Activated B cell treated with CpG ODN at 0.5 μM for 24 hours (primary cell): ENCODE data around the gene NIPBL. TPM values are rescaled to one million over a fixed set of nuclear protein-coding genes. Genes with fewer than 3 reads are reported as not detected.
A peak's percentile ranks its signal among the peaks of the same experiment; 100 is the strongest.

Experiments used
- ATAC-seq: fragments of 200-7000 bp; cut with Tn5 transposase; one replicate; pipeline ENCODE4 v1.10.0; 2021; ENCODE audit warnings: low read depth, mild to moderate bottlenecking, moderate library complexity
- CTCF ChIA-PET: fragments of 350-600 bp; sonication (Branson Sonifier 250); formaldehyde crosslinking; loops from one replicate; lab custom pipeline; 2021; ENCODE audit warnings: antibody characterized with exemption; lab: Charles Lee
- POLR2A ChIA-PET: fragments of 350-600 bp; sonication (Branson Sonifier 250); formaldehyde crosslinking; loops from one replicate; lab custom pipeline; 2021; ENCODE audit warnings: antibody characterized with exemption; lab: Charles Lee
- DNase-seq: peaks from one replicate; pipeline ENCODE4 v3.0.0; 2022
- H3K27ac Mint-ChIP-seq: one replicate; pipeline ENCODE4 v1.8.0; 2020; ENCODE audit warnings: mixed read lengths
- H3K27me3 Mint-ChIP-seq: one replicate; pipeline ENCODE4 v1.8.0; 2021; ENCODE audit warnings: mixed read lengths
- H3K36me3 Mint-ChIP-seq: one replicate; pipeline ENCODE4 v1.8.0; 2021; ENCODE audit warnings: low read depth, mixed read lengths
- H3K4me1 Mint-ChIP-seq: one replicate; pipeline ENCODE4 v1.8.0; 2021; ENCODE audit warnings: mixed read lengths
- H3K4me3 Mint-ChIP-seq: one replicate; pipeline ENCODE4 v1.8.0; 2020; ENCODE audit warnings: mild to moderate bottlenecking, mixed read lengths
- H3K9me3 Mint-ChIP-seq: one replicate; pipeline ENCODE4 v1.8.0; 2020; ENCODE audit warnings: mixed read lengths
- CTCF ChIP-seq: fragments of 200-600 bp; IDR thresholded peaks from one replicate; pipeline ENCODE4 v1.8.0; 2022; ENCODE audit warnings: antibody characterized with exemption, mild to moderate bottlenecking
- intact Hi-C: fragments of 100-400 bp; cut with micrococcal nuclease; formaldehyde crosslinking; loops from one replicate; pipeline ENCODE4 v1.15.1; 2024
- total RNA-seq: library from RNA; stranded (reverse); gene quantifications from 2 replicates; pipeline ENCODE4 v1.2.3, GENCODE V29; 2022

Gene NIPBL
- total RNA-seq, 1 donor from 2014 or later, result 82.5 TPM

- no peaks in the 10 kb centered on the region for H3K9me3 Mint-ChIP-seq
- intact Hi-C loops, result loop anchor here (2.0 kb wide), 1 partner anchor 21 kb away; no protein-coding TSS in a partner anchor
- ChIA-PET CTCF (interaction anchor here (0.6 kb wide), 1 partner anchor 154 kb away, joined by 3 read pairs; no protein-coding TSS in a partner anchor), POLR2A (interaction anchor here (1.0 kb wide), 1 partner anchor 11 kb away, joined by 3 read pairs; no protein-coding TSS in a partner anchor)
- peak overlapping the region; percentile 50 for H3K4me3 Mint-ChIP-seq
- no peak for DNase-seq
- no peak for ATAC-seq
- no peaks in the 10 kb centered on the region for H3K27me3 Mint-ChIP-seq
- H3K27ac Mint-ChIP-seq, result no peak overlapping the region
- H3K36me3 Mint-ChIP-seq, result peaks cover 16% of the 10 kb centered on the region
- H3K4me1 Mint-ChIP-seq, result peaks cover 74% of the 10 kb centered on the region
- no peak for TF ChIP-seq CTCF
Measured at GRCh38 chr5:36883894-36884462, 7.4 kb downstream of the NIPBL start.

GRCh38 chr5:36885149-36885548 is 8.6 kb downstream of the NIPBL start:
- Mint-ChIP-seq H3K36me3 (peaks cover 16% of the 10 kb centered on the region), H3K27ac (no peak overlapping the region), H3K27me3 (no peaks in the 10 kb centered on the region), H3K4me1 (peaks cover 75% of the 10 kb centered on the region), H3K9me3 (no peaks in the 10 kb centered on the region), H3K4me3 (no peak overlapping the region)
- ChIA-PET POLR2A (interaction anchor here (1.4 kb wide), 1 partner anchor 8 kb away, joined by 4 read pairs; the partner anchor contains the start of gene NIPBL), CTCF (no interaction called here)
- no peak for ATAC-seq
- no peak for TF ChIP-seq CTCF
- DNase-seq, result no peak
- intact Hi-C loops, result loop anchor here (1.0 to 5.0 kb wide), 3 partner anchors 9 to 37 kb away; partner anchors contain the start of gene NIPBL

- intact Hi-C loops, result loop anchor here (1.0 to 5.0 kb wide), 3 partner anchors 10 to 36 kb away; partner anchors contain the start of gene NIPBL
- Mint-ChIP-seq H3K36me3 (peaks cover 16% of the 10 kb centered on the region), H3K4me1 (peaks cover 71% of the 10 kb centered on the region), H3K4me3 (peak overlapping the region; percentile 41), H3K27ac (no peak overlapping the region), H3K9me3 (no peaks in the 10 kb centered on the region), H3K27me3 (no peaks in the 10 kb centered on the region)
- DNase-seq (no peak), ATAC-seq (no peak)
- TF ChIP-seq CTCF, result no peak
- POLR2A ChIA-PET, result interaction anchor here (1.4 kb wide), 1 partner anchor 9 kb away, joined by 4 read pairs; the partner anchor contains the start of gene NIPBL
- CTCF ChIA-PET, result no interaction called here
Measured at GRCh38 chr5:36885566-36886485, 9.3 kb downstream of the NIPBL start.

GRCh38 chr5:36886791-36887190 is 10.2 kb downstream of the NIPBL start:
- POLR2A ChIA-PET, result interaction anchor here (1.4 kb wide), 1 partner anchor 10 kb away, joined by 4 read pairs; the partner anchor contains the start of gene NIPBL
- H3K27ac Mint-ChIP-seq, result no peak overlapping the region
- no peaks in the 10 kb centered on the region for H3K27me3 Mint-ChIP-seq
- CTCF ChIA-PET, result no interaction called here
- H3K4me3 Mint-ChIP-seq, result no peak overlapping the region
- no peak for ATAC-seq
- peaks cover 69% of the 10 kb centered on the region for H3K4me1 Mint-ChIP-seq
- no peak for TF ChIP-seq CTCF
- H3K36me3 Mint-ChIP-seq, result peaks cover 23% of the 10 kb centered on the region
- H3K9me3 Mint-ChIP-seq, result no peaks in the 10 kb centered on the region
- intact Hi-C loops, result loop anchor here (5.0 kb wide), 1 partner anchor 36 kb away; no protein-coding TSS in a partner anchor
- no peak for DNase-seq
